NCI-H187 (cell line): ENCODE measurements around the gene ACACB.
A peak's percentile ranks its signal among the peaks of the same experiment; 100 is the strongest.

Experiments used
- DNase-seq, 2 experiments: peaks; one replicate each; lab custom pipeline; 2025; lab: John Stamatoyannopoulos, UW

Gene ACACB

GRCh38 chr12:109305547-109305946, 189.2 kb downstream of the ACACB start:
- no peak for DNase-seq

DNA sequence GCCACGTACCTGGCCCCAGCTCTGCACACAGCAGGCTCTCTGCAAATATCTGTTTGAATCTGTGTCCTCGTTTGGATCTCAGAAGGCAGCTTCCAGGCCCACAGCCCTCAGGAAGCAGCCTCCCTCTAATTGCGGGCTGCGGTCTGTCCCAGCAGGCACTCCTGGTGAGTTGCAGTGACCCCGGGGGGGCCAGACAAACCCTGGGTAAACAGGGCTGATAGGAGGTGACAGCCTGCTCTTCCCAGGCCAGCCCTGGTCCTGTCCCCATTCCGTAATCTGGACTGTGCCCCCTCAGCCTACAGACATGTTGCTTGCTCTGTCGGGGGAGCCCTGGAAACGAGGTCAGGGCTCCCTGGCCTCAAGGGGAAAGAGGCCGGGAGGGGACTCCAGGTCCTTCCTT, 190.7 kb downstream of the ACACB start:
- DNase-seq: no peak

GRCh38 chr12:109308534-109309380, 192.4 kb downstream of the ACACB start, which contains the start of gene FOXN4:
Gene FOXN4 (minus strand): TSS chr12:109309284. CDS start chr12:109308321, 963 bp downstream.
- DNase-seq: no peak

GRCh38 chr12:109309381-109310246, 193.2 kb downstream of the ACACB start:
- peak in 1 of 2 experiments; percentile 34 for DNase-seq

DNA sequence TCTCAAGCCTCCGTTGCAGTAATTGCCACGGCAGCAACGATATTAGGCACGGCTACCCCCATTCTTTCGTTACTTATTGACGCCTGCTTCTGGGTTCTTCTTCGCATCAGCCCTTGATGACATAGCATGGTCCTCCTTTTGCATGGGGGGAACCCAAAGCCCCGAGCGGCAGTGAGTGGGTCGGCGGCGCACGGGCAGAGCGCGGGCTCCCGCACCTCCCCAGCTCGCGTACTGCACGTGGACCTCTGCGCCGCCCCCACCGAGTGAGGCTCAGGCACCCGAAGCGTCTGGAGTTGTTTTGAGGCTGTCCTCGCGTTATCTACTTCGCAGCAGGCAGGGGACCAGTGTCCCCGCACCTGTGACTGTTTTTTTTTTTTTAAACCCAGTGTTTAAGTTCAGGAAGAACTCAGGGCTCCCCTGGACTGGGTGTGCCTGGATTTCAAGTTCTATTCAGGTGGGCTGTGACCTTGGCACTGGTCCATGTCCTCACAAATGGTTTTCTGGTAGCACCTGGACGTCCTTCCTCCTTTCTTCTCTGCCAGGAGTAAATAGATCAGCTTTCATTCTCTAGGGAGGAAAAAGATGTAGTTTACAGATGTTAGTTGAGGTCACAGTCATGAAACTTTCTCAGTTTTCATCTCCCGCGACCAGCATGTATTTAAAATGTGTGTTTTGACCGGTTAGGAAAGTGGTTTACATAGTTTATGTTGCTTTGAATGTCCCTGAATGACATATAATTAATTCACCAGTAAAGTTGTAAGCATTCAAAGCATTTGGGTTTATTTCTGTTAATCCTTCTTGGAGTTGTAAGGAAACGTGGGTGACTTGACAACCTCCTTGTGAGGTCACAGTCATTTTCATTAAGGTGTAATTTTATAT, 194.1 kb downstream of the ACACB start:
- peak; percentile 42 to 44 for DNase-seq
